ENCODE results near the gene FAM237B.
A peak's percentile ranks its signal among the peaks of the same experiment; 100 is the strongest.

FAM237B gene

DNA sequence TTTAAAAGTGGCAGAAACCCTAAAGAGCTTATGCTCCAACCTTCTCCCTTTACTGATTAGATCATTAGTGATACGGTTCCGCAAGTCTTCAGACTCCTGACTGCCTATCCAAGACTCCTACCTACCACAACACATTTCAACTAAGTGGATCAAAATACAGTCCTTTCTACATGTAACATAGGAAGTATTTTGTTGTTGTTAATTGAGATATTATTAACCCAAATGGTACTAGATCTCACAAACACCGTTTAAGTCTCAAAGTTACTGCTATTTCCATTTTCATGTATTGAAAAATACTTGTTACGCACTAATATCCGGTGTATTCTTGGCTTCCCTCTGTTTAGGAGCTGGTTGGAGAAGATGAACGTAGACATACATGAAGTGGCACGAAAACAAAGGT is 1.1 kb downstream of the FAM237B start:
- TF ChIP-seq, protein P1, sequence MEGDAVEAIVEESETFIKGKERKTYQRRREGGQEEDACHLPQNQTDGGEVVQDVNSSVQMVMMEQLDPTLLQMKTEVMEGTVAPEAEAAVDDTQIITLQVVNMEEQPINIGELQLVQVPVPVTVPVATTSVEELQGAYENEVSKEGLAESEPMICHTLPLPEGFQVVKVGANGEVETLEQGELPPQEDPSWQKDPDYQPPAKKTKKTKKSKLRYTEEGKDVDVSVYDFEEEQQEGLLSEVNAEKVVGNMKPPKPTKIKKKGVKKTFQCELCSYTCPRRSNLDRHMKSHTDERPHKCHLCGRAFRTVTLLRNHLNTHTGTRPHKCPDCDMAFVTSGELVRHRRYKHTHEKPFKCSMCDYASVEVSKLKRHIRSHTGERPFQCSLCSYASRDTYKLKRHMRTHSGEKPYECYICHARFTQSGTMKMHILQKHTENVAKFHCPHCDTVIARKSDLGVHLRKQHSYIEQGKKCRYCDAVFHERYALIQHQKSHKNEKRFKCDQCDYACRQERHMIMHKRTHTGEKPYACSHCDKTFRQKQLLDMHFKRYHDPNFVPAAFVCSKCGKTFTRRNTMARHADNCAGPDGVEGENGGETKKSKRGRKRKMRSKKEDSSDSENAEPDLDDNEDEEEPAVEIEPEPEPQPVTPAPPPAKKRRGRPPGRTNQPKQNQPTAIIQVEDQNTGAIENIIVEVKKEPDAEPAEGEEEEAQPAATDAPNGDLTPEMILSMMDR (conservative IDR thresholded peaks at IDR 0.05; ENCODE audit: low read depth, low read length): no peak
- DNase-seq (ENCODE audit: low read depth): no peak

DNA sequence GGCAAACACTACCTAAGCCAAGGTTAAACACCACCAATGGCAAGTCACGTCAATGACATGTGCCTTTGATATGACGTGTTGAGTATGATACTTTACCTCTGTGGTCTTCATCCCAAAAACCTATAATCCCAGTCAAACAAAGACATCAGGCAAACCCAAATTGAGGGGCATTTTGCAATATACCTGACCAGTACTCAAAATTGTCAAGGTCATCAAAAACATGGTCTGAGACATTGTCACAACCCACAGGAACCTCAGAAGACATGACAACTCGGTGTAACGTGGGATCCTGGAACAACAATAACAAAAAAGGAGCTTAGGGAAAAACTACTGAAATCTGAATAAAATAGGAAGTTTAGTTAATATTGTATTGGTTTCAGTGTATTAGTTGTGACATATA is 7.2 kb downstream of the FAM237B start:
- no peak for DNase-seq (ENCODE audit: low read depth)
- TF ChIP-seq, protein P1 (conservative IDR thresholded peaks at IDR 0.05; ENCODE audit: low read depth, low read length): no peak
- no peak overlapping the region for H3K4me3 ChIP-seq (ENCODE audit: low read depth, low read length)

More for the DNA sequence above, 1.1 kb downstream of the FAM237B start:
- no peak overlapping the region for H3K4me3 ChIP-seq (ENCODE audit: low read depth, low read length)

DNA sequence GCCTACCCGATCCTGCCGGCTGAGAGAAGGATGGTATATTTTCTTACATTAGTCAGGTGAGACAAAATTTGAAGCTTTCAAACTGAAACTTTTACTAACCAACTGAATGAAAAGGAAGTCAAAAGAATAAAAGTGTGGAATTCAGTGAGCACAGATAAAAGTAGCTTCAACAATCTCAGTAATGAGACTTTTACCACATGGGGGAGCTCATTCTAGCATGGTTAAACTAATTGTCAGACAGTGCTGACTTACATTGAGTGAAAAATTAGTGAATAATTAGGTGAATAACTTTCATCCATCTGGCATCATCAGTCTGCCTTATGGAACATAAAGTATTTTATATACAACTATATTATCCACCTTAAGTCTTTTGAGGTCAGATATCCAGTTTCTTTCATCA is 8.4 kb downstream of the FAM237B start:
- DNase-seq (ENCODE audit: low read depth): peak; percentile 56
- TF ChIP-seq, protein P1 (conservative IDR thresholded peaks at IDR 0.05; ENCODE audit: low read depth, low read length): peak; percentile 53
- H3K4me3 ChIP-seq (ENCODE audit: low read depth, low read length): no peak overlapping the region

DNA sequence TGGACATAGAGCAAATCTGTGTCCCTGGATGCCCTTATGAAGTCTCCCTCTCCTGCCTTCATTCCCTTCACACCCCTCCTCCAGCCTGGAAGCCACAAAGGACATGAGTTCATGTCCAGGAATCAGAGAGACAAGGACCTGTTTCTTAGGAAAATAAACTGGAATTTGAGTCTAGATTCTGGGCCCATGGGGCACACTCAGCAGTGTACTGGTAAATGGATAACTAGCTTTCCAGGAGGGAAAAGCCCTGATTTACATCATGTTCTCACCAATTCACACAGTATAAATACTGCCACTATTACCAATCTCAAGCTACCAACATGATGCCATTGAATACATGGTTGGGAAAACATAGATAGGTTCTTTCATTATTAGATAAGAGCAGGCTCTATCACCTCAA is 9.9 kb downstream of the FAM237B start:
- TF ChIP-seq, protein P1 (conservative IDR thresholded peaks at IDR 0.05; ENCODE audit: low read depth, low read length): no peak
- no peak for DNase-seq (ENCODE audit: low read depth)
- H3K4me3 ChIP-seq (ENCODE audit: low read depth, low read length): no peak overlapping the region

DNA sequence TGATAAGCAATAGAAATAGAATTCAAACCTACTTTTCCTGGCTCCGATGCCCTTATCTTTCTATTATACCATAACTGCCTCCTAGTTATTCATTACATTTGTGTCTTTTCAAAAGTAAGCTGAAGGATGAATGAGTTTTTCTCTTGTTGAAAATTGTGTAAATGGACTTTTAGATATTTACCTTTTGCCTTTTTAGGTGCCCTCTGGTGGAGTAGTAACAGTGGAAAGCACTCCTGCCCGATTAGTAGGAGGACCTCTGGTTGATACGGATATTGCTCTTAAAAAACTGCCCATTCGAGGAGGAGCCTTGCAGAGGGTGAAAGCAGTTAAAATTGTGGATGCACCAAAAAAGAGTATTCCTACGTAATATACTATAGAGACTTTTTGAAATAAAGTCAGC is 11.2 kb downstream of the FAM237B start:
- no peak for DNase-seq (ENCODE audit: low read depth)
- TF ChIP-seq, protein P1 (conservative IDR thresholded peaks at IDR 0.05; ENCODE audit: low read depth, low read length): no peak
- H3K4me3 ChIP-seq (ENCODE audit: low read depth, low read length): no peak overlapping the region

DNA sequence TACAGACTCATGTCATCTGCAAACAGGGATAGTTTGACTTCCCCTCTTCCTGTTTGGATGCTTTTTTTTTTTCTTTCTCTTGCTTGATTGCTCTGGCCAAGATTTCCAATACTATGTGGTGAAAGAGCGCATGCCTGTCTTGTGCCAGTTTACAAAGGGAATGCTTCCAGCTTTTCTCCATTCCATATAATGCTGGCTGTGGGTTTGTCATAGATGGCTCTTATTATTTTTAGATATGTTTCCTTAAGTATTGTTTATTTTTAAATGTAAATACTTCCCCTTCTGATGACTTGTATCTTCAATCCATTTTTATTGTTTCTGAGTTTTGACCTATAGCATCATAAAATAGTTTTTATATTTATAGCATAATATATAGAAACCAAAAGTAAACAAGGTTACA is 17.9 kb downstream of the FAM237B start:
- no peak overlapping the region for H3K4me3 ChIP-seq (ENCODE audit: low read depth, low read length)
- TF ChIP-seq, protein P1 (conservative IDR thresholded peaks at IDR 0.05; ENCODE audit: low read depth, low read length): no peak
- DNase-seq (ENCODE audit: low read depth): no peak

DNA sequence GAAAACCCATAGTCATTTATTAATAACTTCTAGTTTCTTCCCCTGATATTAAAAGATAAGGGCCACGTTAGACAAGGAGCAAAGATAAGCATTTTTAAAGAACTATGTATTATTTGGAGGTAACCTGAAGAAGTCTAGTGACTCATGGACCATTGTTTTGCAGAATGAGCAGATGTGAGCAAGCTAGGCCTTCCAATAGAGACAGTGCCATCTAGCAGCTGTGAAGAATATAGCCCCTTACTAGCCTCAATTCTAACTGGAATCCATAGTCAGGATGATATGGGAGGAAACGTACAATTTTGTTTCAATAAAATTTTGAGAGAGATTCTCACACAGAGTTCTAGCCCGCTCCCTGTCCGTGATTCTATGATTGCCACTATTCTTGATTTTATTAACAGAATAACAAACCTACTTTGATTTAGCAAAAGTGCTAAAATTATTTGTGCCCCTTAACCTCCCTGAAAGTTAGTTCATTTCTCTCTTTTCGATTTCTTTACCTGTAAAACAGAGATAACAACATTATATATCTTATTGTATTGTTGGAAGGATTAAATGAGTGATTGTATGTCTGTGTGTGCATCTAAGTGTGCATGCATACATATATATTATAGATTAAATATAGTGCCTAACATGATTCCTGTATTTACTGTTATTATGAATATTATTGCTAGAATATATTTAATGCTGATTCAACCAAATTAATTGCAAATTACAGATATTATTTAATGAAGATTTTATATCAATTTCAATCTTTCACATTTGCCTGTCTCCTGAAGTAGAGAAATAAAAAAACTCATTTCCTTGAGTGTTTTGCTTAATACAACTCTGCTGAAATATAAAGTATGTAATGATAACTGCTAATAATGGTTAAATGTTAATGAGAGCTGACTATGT is 22.7 kb downstream of the FAM237B start:
- H3K4me3 ChIP-seq (ENCODE audit: low read depth, low read length): no peak overlapping the region
- TF ChIP-seq, protein P1 (conservative IDR thresholded peaks at IDR 0.05; ENCODE audit: low read depth, low read length): peak; percentile 89
- DNase-seq (ENCODE audit: low read depth): peak; percentile 85

Measured in choroid plexus epithelial cell (primary cell).